Fibroblast of lung (primary cell): ENCODE data around the gene ADAMTS16. TPM values are rescaled to one million over a fixed set of nuclear protein-coding genes. Genes with fewer than 3 reads are reported as not detected.

Experiments
- DNase-seq, 2 donors: peaks; one replicate each; pipeline versions ENCODE4 v3.0.0 to v3.0.0-alpha.2; 2010; ENCODE audit warnings: low read depth in 2 of 2
- H2AFZ ChIP-seq: 2 replicates; pipeline ENCODE4 v1.5.1; 2012; ENCODE audit warnings: low read length, control low read depth, inconsistent platforms
- H3K27ac ChIP-seq: 2 replicates; pipeline ENCODE4 v1.5.1; 2011; ENCODE audit warnings: low read length, control low read depth; ENCODE audit not compliant: insufficient read depth
- H3K27me3 ChIP-seq: 2 replicates; pipeline ENCODE4 v1.5.1; 2011; ENCODE audit warnings: mild to moderate bottlenecking, low read length; ENCODE audit not compliant: control insufficient read depth, insufficient read depth
- H3K36me3 ChIP-seq: 2 replicates; pipeline ENCODE4 v1.5.1; 2011; ENCODE audit warnings: low read length; ENCODE audit not compliant: control insufficient read depth, insufficient read depth
- H3K4me1 ChIP-seq: 2 replicates; pipeline ENCODE4 v1.5.1; 2011; ENCODE audit warnings: low read length; ENCODE audit not compliant: control insufficient read depth, insufficient read depth; ENCODE audit errors: extremely low read depth
- H3K4me2 ChIP-seq: 2 replicates; pipeline ENCODE4 v1.5.1; 2011; ENCODE audit warnings: low read length, control low read depth; ENCODE audit not compliant: insufficient read depth; ENCODE audit errors: extremely low read depth
- H3K4me3 ChIP-seq, 4 experiments: fragments of 200-600 bp in 1 of 4; sonication (generic) in 1 of 4; replicated peaks in 1 of 4; 2 replicates each; pipeline ENCODE4 v1.5.1; 2011 to 2016; ENCODE audit warnings: low read length in 4 of 4, low read depth in 3 of 4, mild to moderate bottlenecking in 3 of 4, control low read depth in 2 of 4, inconsistent platforms in 1 of 4, mixed read lengths in 1 of 4; ENCODE audit not compliant: insufficient read depth in 1 of 4; ENCODE audit errors: control extremely low read depth in 1 of 4
- H3K79me2 ChIP-seq: 2 replicates; pipeline ENCODE4 v1.5.1; 2012; ENCODE audit warnings: mild to moderate bottlenecking, low read length, inconsistent platforms; ENCODE audit not compliant: control insufficient read depth, insufficient read depth
- H3K9ac ChIP-seq: 2 replicates; pipeline ENCODE4 v1.5.1; 2011; ENCODE audit warnings: mild to moderate bottlenecking, low read length, control low read depth; ENCODE audit not compliant: insufficient read depth
- H3K9me3 ChIP-seq: 2 replicates; pipeline ENCODE4 v1.5.1; 2012; ENCODE audit warnings: low read depth, low read length; ENCODE audit not compliant: control insufficient read depth, insufficient read depth
- H4K20me1 ChIP-seq: 2 replicates; pipeline ENCODE4 v1.5.1; 2011; ENCODE audit warnings: low read length; ENCODE audit not compliant: control insufficient read depth, insufficient read depth; ENCODE audit errors: extremely low read depth
- CTCF ChIP-seq, 2 donors: IDR thresholded peaks in 1 of 2; conservative IDR thresholded peaks in 1 of 2; 1 replicate in 1 of 2; 2 replicates in 1 of 2; pipeline ENCODE4 v1.5.1; 2011 to 2012; ENCODE audit warnings: low read length in 2 of 2, control low read depth in 1 of 2, inconsistent platforms in 1 of 2, low read depth in 1 of 2, mild to moderate bottlenecking in 1 of 2
- EZH2 ChIP-seq: IDR thresholded peaks from 2 replicates; pipeline ENCODE4 v1.5.1; 2012; ENCODE audit warnings: low read length, control low read depth, mild to moderate bottlenecking; ENCODE audit errors: missing control alignments
- polyA plus RNA-seq, 2 donors: library from polyadenylated mRNA; depleted of rRNA in 1 of 2; stranded (reverse) in 1 of 2; unstranded in 1 of 2; fragments of >200 nt; gene quantifications; 2 replicates each; pipeline ENCODE4 v1.2.1, GENCODE V29; 2011 to 2012; ENCODE audit warnings: missing spikeins in 1 of 2
- total RNA-seq: library from RNA; depleted of rRNA; stranded (reverse); fragments of >200 nt; gene quantifications from 2 replicates; pipeline ENCODE4 v1.2.1, GENCODE V29; 2014

The ADAMTS16 gene
- total and polyA plus RNA-seq, 2 donors (not counting 1 experiment from before 2014, with no cell fraction given), result 0.06 to 0.17 TPM

- Histone ChIP-seq H4K20me1 (no peaks in the 10 kb centered on the region), H3K9ac (no peak overlapping the region), H2AFZ (no peak overlapping the region), H3K79me2 (no peaks in the 10 kb centered on the region), H3K27ac (no peak overlapping the region), H3K36me3 (no peaks in the 10 kb centered on the region), H3K27me3 (no peaks in the 10 kb centered on the region), H3K4me2 (no peak overlapping the region), H3K4me1 (no peaks in the 10 kb centered on the region), H3K4me3 (no peak overlapping the region), H3K9me3 (no peaks in the 10 kb centered on the region)
- DNase-seq, result no peak
- no peak for TF ChIP-seq EZH2
- no peak for TF ChIP-seq CTCF (conservative IDR thresholded peaks at IDR 0.05 in 1 of 2, IDR thresholded peaks at IDR 0.05 in 1 of 2; ENCODE audit: low read depth in 1 of 2, low read length in 2 of 2)
Measured at GRCh38 chr5:5320062-5320805, 180.1 kb downstream of the ADAMTS16 start.

GRCh38 chr5:5321137-5321536 is 181.0 kb downstream of the ADAMTS16 start:
- Histone ChIP-seq H3K27ac (no peak overlapping the region), H3K4me3 (no peak overlapping the region), H3K9ac (no peak overlapping the region), H2AFZ (no peak overlapping the region), H3K27me3 (no peaks in the 10 kb centered on the region), H3K4me1 (no peaks in the 10 kb centered on the region), H4K20me1 (no peaks in the 10 kb centered on the region), H3K36me3 (no peaks in the 10 kb centered on the region), H3K79me2 (no peaks in the 10 kb centered on the region), H3K9me3 (no peaks in the 10 kb centered on the region), H3K4me2 (no peak overlapping the region)
- DNase-seq, result no peak
- TF ChIP-seq CTCF (conservative IDR thresholded peaks at IDR 0.05 in 1 of 2, IDR thresholded peaks at IDR 0.05 in 1 of 2; ENCODE audit: low read depth in 1 of 2, low read length in 2 of 2), result no peak
- no peak for TF ChIP-seq EZH2

GRCh38 chr5:5323551-5323950 is 183.4 kb downstream of the ADAMTS16 start:
- Histone ChIP-seq H3K9ac (no peak overlapping the region), H3K9me3 (no peaks in the 10 kb centered on the region)
- DNase-seq, result no peak

More at GRCh38 chr5:5323551-5323950, 183.4 kb downstream of the ADAMTS16 start:
- H4K20me1 ChIP-seq, result no peaks in the 10 kb centered on the region
- H3K27me3 ChIP-seq, result no peaks in the 10 kb centered on the region
- no peak overlapping the region for H3K4me3 ChIP-seq
- H3K4me2 ChIP-seq, result no peak overlapping the region
- TF ChIP-seq CTCF (conservative IDR thresholded peaks at IDR 0.05 in 1 of 2, IDR thresholded peaks at IDR 0.05 in 1 of 2; ENCODE audit: low read depth in 1 of 2, low read length in 2 of 2), result no peak
- TF ChIP-seq EZH2, result no peak
- no peaks in the 10 kb centered on the region for H3K36me3 ChIP-seq
- no peak overlapping the region for H2AFZ ChIP-seq
- H3K27ac ChIP-seq, result no peak overlapping the region
- no peaks in the 10 kb centered on the region for H3K79me2 ChIP-seq
- no peaks in the 10 kb centered on the region for H3K4me1 ChIP-seq
